NCI-H2171 (cell line): Measurements from ENCODE around the gene CXorf38.

ENCODE experiments used
- DNase-seq: peaks from one replicate; lab custom pipeline; 2025; lab: John Stamatoyannopoulos, UW

The CXorf38 gene

GRCh38 chrX:40647307-40648197, at the start of gene CXorf38:
Gene CXorf38 (minus strand): TSS chrX:40647561. CDS start chrX:40647520, 41 bp downstream.
- DNase-seq: peak; percentile 61

GRCh38 chrX:40694802-40695201, 47.4 kb upstream of the CXorf38 start:
- no peak for DNase-seq

GRCh38 chrX:40688929-40689328, 41.6 kb upstream of the CXorf38 start:
- DNase-seq: no peak

GRCh38 chrX:40687169-40687568, 39.8 kb upstream of the CXorf38 start:
- no peak for DNase-seq

GRCh38 chrX:40685362-40685918, 38.1 kb upstream of the CXorf38 start:
- no peak for DNase-seq

GRCh38 chrX:40684092-40684491, 36.7 kb upstream of the CXorf38 start:
- no peak for DNase-seq

- DNase-seq: no peak
Measured at GRCh38 chrX:40683245-40683644, 35.9 kb upstream of the CXorf38 start.

- DNase-seq: no peak
Measured at GRCh38 chrX:40671126-40671525, 23.8 kb upstream of the CXorf38 start.

- no peak for DNase-seq
Measured at GRCh38 chrX:40663880-40664630, 16.7 kb upstream of the CXorf38 start.

GRCh38 chrX:40663078-40663740, 15.8 kb upstream of the CXorf38 start:
- no peak for DNase-seq

- no peak for DNase-seq
Measured at GRCh38 chrX:40661489-40661888, 14.1 kb upstream of the CXorf38 start.

- DNase-seq: no peak
Measured at GRCh38 chrX:40660381-40660780, 13.0 kb upstream of the CXorf38 start.

GRCh38 chrX:40653535-40653934, 6.2 kb upstream of the CXorf38 start:
- no peak for DNase-seq

GRCh38 chrX:40652664-40653063, 5.3 kb upstream of the CXorf38 start:
- DNase-seq: no peak

GRCh38 chrX:40651620-40652223, 4.4 kb upstream of the CXorf38 start:
- DNase-seq: peak; percentile 44

- peak; percentile 1 for DNase-seq
Measured at GRCh38 chrX:40646489-40647306, 663 bp downstream of the CXorf38 start.

- no peak for DNase-seq
Measured at GRCh38 chrX:40644821-40645358, 2.5 kb downstream of the CXorf38 start.

GRCh38 chrX:40644176-40644575, 3.2 kb downstream of the CXorf38 start:
- DNase-seq: no peak

- no peak for DNase-seq
Measured at GRCh38 chrX:40637687-40638086, 9.7 kb downstream of the CXorf38 start.

- DNase-seq: no peak
Measured at GRCh38 chrX:40632199-40632598, 15.2 kb downstream of the CXorf38 start.

- no peak for DNase-seq
Measured at GRCh38 chrX:40628506-40628905, 18.9 kb downstream of the CXorf38 start.
